ENCODE results near the gene STK4. TPM values are rescaled to one million over a fixed set of nuclear protein-coding genes. Genes with fewer than 3 reads are reported as not detected.

The STK4 gene
- total RNA-seq, 2 experiments from 2014 or later = 265 to 277 TPM

DNA sequence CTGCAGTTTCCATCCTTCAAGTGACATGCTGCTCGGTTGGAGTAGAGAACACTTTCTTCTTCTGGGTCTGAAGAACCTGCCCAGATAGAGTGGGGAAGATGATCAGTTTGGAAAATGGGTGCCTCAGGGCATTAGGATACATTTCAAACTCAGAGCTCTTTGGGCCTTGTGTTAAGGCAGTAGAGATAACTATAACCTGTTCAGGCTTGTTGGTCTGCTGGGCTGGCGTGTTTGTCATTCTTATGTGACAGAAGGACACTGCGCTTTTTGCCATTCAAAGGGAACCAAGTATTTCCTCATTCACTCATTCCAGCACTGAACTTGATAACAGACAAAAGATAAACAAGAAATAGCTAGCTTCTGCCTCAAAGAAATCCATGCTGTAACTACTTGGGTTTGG, 9.9 kb upstream of the STK4 start:
- no peaks in the 10 kb centered on the region for H3K27me3 Mint-ChIP-seq
- peaks cover 65% of the 10 kb centered on the region for H3K4me1 Mint-ChIP-seq (ENCODE audit: low read depth)
- ChIA-PET CTCF (no interaction called here), POLR2A (interaction anchor here (2.2 kb wide), 1 partner anchor 11 kb away, joined by 11 read pairs; the partner anchor contains the start of gene STK4)
- H3K27ac ChIP-seq (ENCODE audit: low read depth in 1 of 2, low read length in 2 of 2) = no peak overlapping the region
- no peak overlapping the region for H3K4me3 Mint-ChIP-seq
- H3K9me3 ChIP-seq (ENCODE audit: control insufficient read depth in 1 of 2, insufficient read depth in 1 of 2, low read length in 2 of 2) = no peaks in the 10 kb centered on the region
- H3K27ac Mint-ChIP-seq = no peak overlapping the region
- no peaks in the 10 kb centered on the region for H3K27me3 ChIP-seq (ENCODE audit: control insufficient read depth in 1 of 2, insufficient read depth in 2 of 2, low read length in 2 of 2)
- no peak for DNase-seq
- no peak overlapping the region for H3K4me3 ChIP-seq (ENCODE audit: low read length)
- TF ChIP-seq, protein P1, sequence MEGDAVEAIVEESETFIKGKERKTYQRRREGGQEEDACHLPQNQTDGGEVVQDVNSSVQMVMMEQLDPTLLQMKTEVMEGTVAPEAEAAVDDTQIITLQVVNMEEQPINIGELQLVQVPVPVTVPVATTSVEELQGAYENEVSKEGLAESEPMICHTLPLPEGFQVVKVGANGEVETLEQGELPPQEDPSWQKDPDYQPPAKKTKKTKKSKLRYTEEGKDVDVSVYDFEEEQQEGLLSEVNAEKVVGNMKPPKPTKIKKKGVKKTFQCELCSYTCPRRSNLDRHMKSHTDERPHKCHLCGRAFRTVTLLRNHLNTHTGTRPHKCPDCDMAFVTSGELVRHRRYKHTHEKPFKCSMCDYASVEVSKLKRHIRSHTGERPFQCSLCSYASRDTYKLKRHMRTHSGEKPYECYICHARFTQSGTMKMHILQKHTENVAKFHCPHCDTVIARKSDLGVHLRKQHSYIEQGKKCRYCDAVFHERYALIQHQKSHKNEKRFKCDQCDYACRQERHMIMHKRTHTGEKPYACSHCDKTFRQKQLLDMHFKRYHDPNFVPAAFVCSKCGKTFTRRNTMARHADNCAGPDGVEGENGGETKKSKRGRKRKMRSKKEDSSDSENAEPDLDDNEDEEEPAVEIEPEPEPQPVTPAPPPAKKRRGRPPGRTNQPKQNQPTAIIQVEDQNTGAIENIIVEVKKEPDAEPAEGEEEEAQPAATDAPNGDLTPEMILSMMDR (IDR thresholded peaks at IDR 0.05) = no peak
- intact Hi-C loops (cut with DNase I, micrococcal nuclease) = loop anchor here (5.0 kb wide), 1 partner anchor 36 kb away; no protein-coding TSS in a partner anchor
- no peak for ATAC-seq (ENCODE audit: poor library complexity)
- H3K9me3 Mint-ChIP-seq = no peaks in the 10 kb centered on the region
- peaks cover 56% of the 10 kb centered on the region for H3K36me3 ChIP-seq (ENCODE audit: insufficient read depth, low read length)
- peaks cover 57% of the 10 kb centered on the region for H3K36me3 Mint-ChIP-seq (ENCODE audit: low read depth)
- H3K4me1 ChIP-seq (ENCODE audit: insufficient read depth, low read length) = peaks cover 31% of the 10 kb centered on the region

DNA sequence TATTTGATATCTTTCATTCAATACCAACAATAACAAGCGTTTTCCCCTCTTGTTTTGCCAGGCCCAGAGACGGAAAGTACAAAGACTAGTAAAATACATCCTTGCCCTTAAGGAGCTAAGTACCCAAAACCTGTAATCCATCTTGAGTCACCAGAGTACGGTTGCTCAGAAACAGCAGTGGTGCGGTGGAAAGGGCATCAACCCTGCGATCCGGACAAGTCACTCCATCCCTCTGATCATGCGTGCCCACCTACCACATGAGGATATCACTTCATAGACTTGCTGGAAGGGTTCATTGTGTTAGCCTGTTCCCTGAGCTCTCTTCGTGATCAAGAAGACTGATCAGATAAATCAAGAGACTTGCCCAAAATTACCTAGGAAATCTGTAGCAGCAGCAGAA, 8.0 kb upstream of the STK4 start:
- ChIA-PET CTCF (interaction anchor here (0.6 to 2.4 kb wide), 7 partner anchors 9 to 1011 kb away, joined by 3 to 12 read pairs (median 3); no protein-coding TSS in a partner anchor), POLR2A (interaction anchor here (0.8 to 2.2 kb wide), 2 partner anchors 9 to 20 kb away, joined by 3 to 11 read pairs; partner anchors contain the start of gene STK4)
- TF ChIP-seq, protein P1 (IDR thresholded peaks at IDR 0.05) = no peak
- H3K9me3 ChIP-seq (ENCODE audit: control insufficient read depth in 1 of 2, insufficient read depth in 1 of 2, low read length in 2 of 2) = no peaks in the 10 kb centered on the region
- ATAC-seq (ENCODE audit: poor library complexity) (no peak), DNase-seq (no peak)
- H3K36me3 Mint-ChIP-seq (ENCODE audit: low read depth) = peaks cover 39% of the 10 kb centered on the region
- peak overlapping the region; percentile 81 for H3K27ac Mint-ChIP-seq
- H3K27me3 ChIP-seq (ENCODE audit: control insufficient read depth in 1 of 2, insufficient read depth in 2 of 2, low read length in 2 of 2) = no peaks in the 10 kb centered on the region
- H3K4me1 Mint-ChIP-seq (ENCODE audit: low read depth) = peaks cover 56% of the 10 kb centered on the region
- intact Hi-C loops (cut with DNase I, micrococcal nuclease) = loop anchor here (2.0 to 5.0 kb wide), 2 partner anchors 34 to 53 kb away; no protein-coding TSS in a partner anchor
- no peaks in the 10 kb centered on the region for H3K9me3 Mint-ChIP-seq
- no peak overlapping the region for H3K27ac ChIP-seq (ENCODE audit: low read depth in 1 of 2, low read length in 2 of 2)
- H3K36me3 ChIP-seq (ENCODE audit: insufficient read depth, low read length) = peaks cover 39% of the 10 kb centered on the region
- no peaks in the 10 kb centered on the region for H3K27me3 Mint-ChIP-seq
- H3K4me3 ChIP-seq (ENCODE audit: low read length) = no peak overlapping the region
- H3K4me3 Mint-ChIP-seq = peak overlapping the region; percentile 98
- H3K4me1 ChIP-seq (ENCODE audit: insufficient read depth, low read length) = peaks cover 33% of the 10 kb centered on the region

DNA sequence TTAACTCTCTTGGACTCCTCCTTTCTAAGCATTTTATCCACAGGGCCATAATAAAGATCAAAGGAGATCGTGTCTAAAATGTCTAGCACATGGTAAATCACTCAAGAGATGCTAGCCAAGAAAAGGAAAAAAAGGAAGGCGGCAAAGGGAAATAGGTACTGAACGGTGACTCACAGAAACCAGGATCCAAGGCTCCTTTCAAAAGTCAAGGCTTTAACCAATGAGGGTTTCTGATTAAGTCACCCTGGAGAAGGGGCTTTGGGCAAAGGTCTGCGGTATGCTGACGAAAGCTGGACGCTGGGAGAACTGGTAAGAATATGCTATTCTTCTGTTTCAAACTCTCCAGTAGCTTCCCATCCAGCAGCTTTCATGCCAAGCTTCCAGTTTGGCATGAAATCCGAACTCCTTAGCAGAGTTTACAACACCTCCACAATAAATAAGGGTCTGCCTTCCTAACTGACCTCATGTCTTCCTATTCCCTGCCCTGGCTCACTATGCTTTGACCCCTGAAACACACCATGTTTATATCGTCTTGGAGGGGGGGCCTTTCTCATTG, 7.2 kb upstream of the STK4 start:
- Mint-ChIP-seq H3K27me3 (no peaks in the 10 kb centered on the region), H3K27ac (peak overlapping the region; percentile 81), H3K9me3 (no peaks in the 10 kb centered on the region), H3K4me3 (peak overlapping the region; percentile 98), H3K36me3 (ENCODE audit: low read depth) (peaks cover 30% of the 10 kb centered on the region), H3K4me1 (ENCODE audit: low read depth) (peaks cover 52% of the 10 kb centered on the region)
- intact Hi-C loops (cut with DNase I, micrococcal nuclease) = loop anchor here (2.0 to 5.0 kb wide), 2 partner anchors 33 to 52 kb away; no protein-coding TSS in a partner anchor
- peaks cover 30% of the 10 kb centered on the region for H3K36me3 ChIP-seq (ENCODE audit: insufficient read depth, low read length)
- peak in 2 of 14 experiments; percentile 39 to 49 for DNase-seq
- H3K27me3 ChIP-seq (ENCODE audit: control insufficient read depth in 1 of 2, insufficient read depth in 2 of 2, low read length in 2 of 2) = no peaks in the 10 kb centered on the region
- peaks cover 33% of the 10 kb centered on the region for H3K4me1 ChIP-seq (ENCODE audit: insufficient read depth, low read length)
- POLR2A ChIA-PET = interaction anchor here (0.5 to 5.7 kb wide), 12 partner anchors 8 to 96 kb away, joined by 3 to 61 read pairs (median 6); partner anchors contain the start of gene YWHAB
- CTCF ChIA-PET = interaction anchor here (0.7 to 2.4 kb wide), 7 partner anchors 10 to 137 kb away, joined by 3 to 12 read pairs (median 4); no protein-coding TSS in a partner anchor
- peak overlapping the region; percentile 78 for H3K4me3 ChIP-seq (ENCODE audit: low read length)
- H3K9me3 ChIP-seq (ENCODE audit: control insufficient read depth in 1 of 2, insufficient read depth in 1 of 2, low read length in 2 of 2) = no peaks in the 10 kb centered on the region
- ATAC-seq (ENCODE audit: poor library complexity) = no peak
- TF ChIP-seq, protein P1 (IDR thresholded peaks at IDR 0.05) = no peak
- H3K27ac ChIP-seq (ENCODE audit: low read depth in 1 of 2, low read length in 2 of 2) = peak overlapping the region in 1 of 2 donors; percentile 66

Data from CD4-positive, alpha-beta T cell (primary cell).